Activated naive CD8-positive, alpha-beta T cell treated with anti-CD3 and anti-CD28 coated beads, Interleukin-2, amount 50 U/mL, for 16 hours (primary cell): ENCODE data around the gene GPR34.

ENCODE experiments used
- DNase-seq: peaks from one replicate; pipeline ENCODE4 v3.0.0-alpha.2; 2020; ENCODE audit warnings: low read depth, low spot score

Gene GPR34

GRCh38 chrX:41734530-41734929 is 45.8 kb downstream of the GPR34 start:
- DNase-seq, result no peak

- no peak for DNase-seq
Observed at GRCh38 chrX:41737065-41737464, 48.3 kb downstream of the GPR34 start.

GRCh38 chrX:41739871-41740270 is 51.1 kb downstream of the GPR34 start:
- DNase-seq, result no peak
